Measurements from ENCODE around the gene VEGFD.

VEGFD gene

GRCh38 chrX:15384304-15384703, at the start of gene VEGFD:
Gene VEGFD (minus strand): TSS chrX:15384413. CDS start chrX:15383946, 467 bp downstream.
- Histone ChIP-seq H3K4me1 (ENCODE audit: control insufficient read depth, low read depth, low read length) (peaks cover 7% of the 10 kb centered on the region), H3K27me3 (ENCODE audit: control insufficient read depth, insufficient read depth, low read length) (no peaks in the 10 kb centered on the region), H3K36me3 (ENCODE audit: control insufficient read depth, low read depth, low read length) (no peaks in the 10 kb centered on the region), H3K27ac (ENCODE audit: low read length) (no peak within 1 kb of the TSS), H3K4me3 (ENCODE audit: low read length) (no peak within 1 kb of the TSS), H3K9ac (ENCODE audit: low read length) (no peak within 1 kb of the TSS), H3K9me3 (ENCODE audit: control insufficient read depth, low read depth, low read length) (no peaks in the 10 kb centered on the region)

- Histone ChIP-seq H3K27me3 (ENCODE audit: control insufficient read depth, insufficient read depth, low read length) (no peaks in the 10 kb centered on the region), H3K9me3 (ENCODE audit: control insufficient read depth, low read depth, low read length) (no peaks in the 10 kb centered on the region), H3K36me3 (ENCODE audit: control insufficient read depth, low read depth, low read length) (no peaks in the 10 kb centered on the region), H3K4me3 (ENCODE audit: low read length) (no peak overlapping the region), H3K27ac (ENCODE audit: low read length) (no peak overlapping the region), H3K9ac (ENCODE audit: low read length) (no peak overlapping the region), H3K4me1 (ENCODE audit: control insufficient read depth, low read depth, low read length) (no peaks in the 10 kb centered on the region)
Observed at GRCh38 chrX:15430584-15430983, 46.4 kb upstream of the VEGFD start.

GRCh38 chrX:15430076-15430475, 45.9 kb upstream of the VEGFD start:
- no peaks in the 10 kb centered on the region for H3K9me3 ChIP-seq (ENCODE audit: control insufficient read depth, low read depth, low read length)
- no peaks in the 10 kb centered on the region for H3K27me3 ChIP-seq (ENCODE audit: control insufficient read depth, insufficient read depth, low read length)
- no peak overlapping the region for H3K9ac ChIP-seq (ENCODE audit: low read length)
- H3K36me3 ChIP-seq (ENCODE audit: control insufficient read depth, low read depth, low read length) = no peaks in the 10 kb centered on the region
- no peak overlapping the region for H3K27ac ChIP-seq (ENCODE audit: low read length)
- no peaks in the 10 kb centered on the region for H3K4me1 ChIP-seq (ENCODE audit: control insufficient read depth, low read depth, low read length)
- no peak overlapping the region for H3K4me3 ChIP-seq (ENCODE audit: low read length)

- Histone ChIP-seq H3K9ac (ENCODE audit: low read length) (no peak overlapping the region), H3K27ac (ENCODE audit: low read length) (no peak overlapping the region), H3K27me3 (ENCODE audit: control insufficient read depth, insufficient read depth, low read length) (no peaks in the 10 kb centered on the region), H3K4me1 (ENCODE audit: control insufficient read depth, low read depth, low read length) (no peaks in the 10 kb centered on the region), H3K9me3 (ENCODE audit: control insufficient read depth, low read depth, low read length) (peaks cover 3% of the 10 kb centered on the region), H3K36me3 (ENCODE audit: control insufficient read depth, low read depth, low read length) (no peaks in the 10 kb centered on the region), H3K4me3 (ENCODE audit: low read length) (no peak overlapping the region)
Observed at GRCh38 chrX:15425024-15425423, 40.8 kb upstream of the VEGFD start.

DNA sequence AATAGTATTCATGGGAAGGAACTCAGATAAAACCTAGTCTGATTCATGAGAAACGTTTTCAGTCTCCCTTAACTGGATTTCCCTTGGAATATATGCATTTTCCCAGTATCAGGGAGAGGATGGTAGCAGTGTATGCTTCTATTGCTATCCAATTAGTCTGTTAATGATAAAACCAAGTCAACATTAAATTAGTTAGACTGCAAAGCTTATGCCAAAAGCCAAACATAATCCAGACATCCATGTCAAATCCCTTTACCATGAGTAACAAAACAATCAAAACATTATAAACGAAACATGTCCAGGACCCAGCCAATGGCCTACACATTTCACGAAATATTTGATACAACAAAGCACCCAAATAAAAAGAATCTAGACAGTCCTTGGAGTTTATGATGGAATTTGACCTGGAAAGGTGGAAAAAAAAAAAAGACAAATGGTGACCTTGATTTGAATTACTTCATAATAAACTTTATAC, 34.5 kb upstream of the VEGFD start:
- H3K9ac ChIP-seq (ENCODE audit: low read length) = no peak overlapping the region
- no peaks in the 10 kb centered on the region for H3K36me3 ChIP-seq (ENCODE audit: control insufficient read depth, low read depth, low read length)
- no peaks in the 10 kb centered on the region for H3K27me3 ChIP-seq (ENCODE audit: control insufficient read depth, insufficient read depth, low read length)
- H3K27ac ChIP-seq (ENCODE audit: low read length) = no peak overlapping the region
- peaks cover 3% of the 10 kb centered on the region for H3K9me3 ChIP-seq (ENCODE audit: control insufficient read depth, low read depth, low read length)
- H3K4me1 ChIP-seq (ENCODE audit: control insufficient read depth, low read depth, low read length) = no peaks in the 10 kb centered on the region
- no peak overlapping the region for H3K4me3 ChIP-seq (ENCODE audit: low read length)

DNA sequence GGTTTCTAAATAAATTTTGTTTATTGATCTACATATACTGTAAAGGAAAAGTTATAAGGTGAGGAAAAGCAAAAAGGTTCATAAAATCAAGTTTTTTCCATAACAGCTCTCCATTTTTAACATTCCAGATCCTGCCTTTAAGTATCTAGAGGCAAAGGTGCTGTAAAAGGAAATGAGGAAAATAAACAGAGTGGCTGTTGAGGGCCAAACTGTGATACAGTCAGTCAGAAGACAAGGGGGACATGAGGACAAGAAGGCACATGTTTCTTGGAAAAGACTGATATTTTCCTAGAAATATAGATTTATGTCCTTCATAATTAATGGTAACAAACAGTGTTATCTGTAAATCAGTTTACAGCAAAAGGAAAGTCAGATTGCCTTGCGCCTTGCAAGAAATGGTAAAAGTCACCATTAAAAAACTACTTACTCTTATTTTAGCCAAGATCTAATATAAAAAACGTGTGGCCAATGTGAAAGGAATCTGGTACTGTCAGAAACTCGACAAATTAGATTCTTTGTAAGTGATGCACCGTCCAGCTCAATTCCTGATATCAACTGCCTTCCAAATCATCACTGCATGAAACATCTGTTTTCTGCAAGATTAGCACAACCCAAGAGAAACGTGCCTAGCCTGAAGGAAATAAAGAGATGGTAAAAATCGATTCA, 34.0 kb upstream of the VEGFD start:
- Histone ChIP-seq H3K27me3 (ENCODE audit: control insufficient read depth, insufficient read depth, low read length) (no peaks in the 10 kb centered on the region), H3K27ac (ENCODE audit: low read length) (no peak overlapping the region), H3K4me3 (ENCODE audit: low read length) (no peak overlapping the region)

DNA sequence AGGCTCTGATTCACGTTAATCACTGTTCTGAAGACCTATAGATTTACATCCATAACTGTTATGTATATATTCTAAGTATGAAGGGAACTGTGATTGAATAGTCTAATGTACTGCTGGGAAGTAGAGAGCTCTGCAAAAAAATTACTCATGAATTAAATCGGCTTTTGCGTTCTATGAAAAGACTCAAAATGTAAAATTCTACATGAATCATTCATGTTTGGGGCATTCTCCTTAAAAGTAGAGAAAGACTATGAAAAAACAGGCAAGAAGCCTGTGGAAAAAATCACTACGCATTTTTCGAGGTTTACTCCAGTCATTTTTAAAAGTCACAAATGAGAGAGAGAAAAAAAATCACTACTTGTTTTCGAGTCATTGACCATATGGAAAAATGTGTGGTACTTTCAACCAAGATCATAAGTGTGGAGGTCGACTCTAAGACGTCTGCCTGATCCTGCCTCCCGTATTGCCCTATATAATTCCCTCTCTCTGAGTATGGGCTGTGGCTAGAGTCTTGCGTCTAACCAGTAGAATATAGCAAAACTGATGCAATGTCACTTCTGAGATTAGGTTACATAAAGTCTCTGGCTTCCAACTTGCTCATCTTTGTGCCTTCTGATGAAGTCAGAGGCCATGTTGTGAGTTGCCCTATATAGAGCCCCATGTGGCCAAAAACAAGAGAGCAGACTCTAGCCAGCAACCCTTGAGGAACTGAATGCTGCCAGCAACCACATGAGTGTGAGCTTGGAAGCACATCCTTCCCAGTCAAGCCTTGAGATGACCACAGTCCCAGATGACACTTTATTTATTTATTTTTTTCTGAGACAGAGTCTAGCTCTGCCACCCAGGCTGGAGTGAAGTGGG, 32.1 kb upstream of the VEGFD start:
- no peak overlapping the region for H3K27ac ChIP-seq (ENCODE audit: low read length)
- H3K4me1 ChIP-seq (ENCODE audit: control insufficient read depth, low read depth, low read length) = no peaks in the 10 kb centered on the region
- no peak overlapping the region for H3K9ac ChIP-seq (ENCODE audit: low read length)
- no peaks in the 10 kb centered on the region for H3K36me3 ChIP-seq (ENCODE audit: control insufficient read depth, low read depth, low read length)
- H3K4me3 ChIP-seq (ENCODE audit: low read length) = no peak overlapping the region
- no peaks in the 10 kb centered on the region for H3K9me3 ChIP-seq (ENCODE audit: control insufficient read depth, low read depth, low read length)
- H3K27me3 ChIP-seq (ENCODE audit: control insufficient read depth, insufficient read depth, low read length) = no peaks in the 10 kb centered on the region

More for the DNA sequence above, 34.0 kb upstream of the VEGFD start:
- Histone ChIP-seq H3K4me1 (ENCODE audit: control insufficient read depth, low read depth, low read length) (no peaks in the 10 kb centered on the region), H3K9ac (ENCODE audit: low read length) (no peak overlapping the region), H3K9me3 (ENCODE audit: control insufficient read depth, low read depth, low read length) (peaks cover 3% of the 10 kb centered on the region), H3K36me3 (ENCODE audit: control insufficient read depth, low read depth, low read length) (no peaks in the 10 kb centered on the region)

DNA sequence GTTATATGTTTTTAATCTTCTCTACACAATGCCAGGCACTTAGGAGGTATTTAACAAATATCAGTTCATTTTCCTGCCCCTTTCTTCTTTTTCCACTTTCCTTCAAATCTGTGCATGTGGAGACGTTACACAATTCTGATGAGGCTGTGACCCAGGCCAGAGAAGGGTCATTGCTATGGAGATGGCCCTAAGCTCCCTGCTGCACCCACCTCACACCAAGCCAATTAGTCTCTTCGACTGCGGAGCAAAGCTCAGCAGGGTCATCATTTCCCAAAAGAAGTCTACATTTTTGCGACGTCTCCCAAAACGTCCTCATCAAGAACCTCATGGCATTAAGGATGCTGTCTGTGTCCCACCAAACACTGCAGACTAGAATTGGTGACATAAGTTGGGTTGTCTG, 28.9 kb upstream of the VEGFD start:
- Histone ChIP-seq H3K4me3 (ENCODE audit: low read length) (no peak overlapping the region), H3K27me3 (ENCODE audit: control insufficient read depth, insufficient read depth, low read length) (no peaks in the 10 kb centered on the region), H3K9ac (ENCODE audit: low read length) (no peak overlapping the region), H3K4me1 (ENCODE audit: control insufficient read depth, low read depth, low read length) (no peaks in the 10 kb centered on the region), H3K9me3 (ENCODE audit: control insufficient read depth, low read depth, low read length) (no peaks in the 10 kb centered on the region), H3K36me3 (ENCODE audit: control insufficient read depth, low read depth, low read length) (no peaks in the 10 kb centered on the region), H3K27ac (ENCODE audit: low read length) (no peak overlapping the region)

DNA sequence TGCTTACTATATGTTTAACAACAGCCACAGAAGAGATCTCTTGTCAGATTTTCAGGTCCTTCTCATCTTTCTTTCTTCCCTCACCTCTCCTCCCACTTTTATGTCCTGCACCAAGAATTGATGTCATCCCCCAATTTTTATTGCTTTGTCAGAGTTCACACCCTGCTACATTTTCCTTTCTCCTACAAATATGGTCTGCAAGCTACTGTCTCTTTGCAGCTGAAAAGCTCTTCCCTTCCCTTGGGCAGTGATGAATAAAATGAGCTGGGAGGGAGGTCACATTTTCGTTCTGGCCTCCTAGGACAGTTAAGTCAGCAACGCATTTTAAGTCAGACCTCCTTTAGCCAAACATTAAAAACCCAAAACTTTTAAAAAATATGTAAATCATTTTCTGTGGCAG, 26.7 kb upstream of the VEGFD start:
- no peaks in the 10 kb centered on the region for H3K9me3 ChIP-seq (ENCODE audit: control insufficient read depth, low read depth, low read length)
- no peak overlapping the region for H3K27ac ChIP-seq (ENCODE audit: low read length)
- no peaks in the 10 kb centered on the region for H3K4me1 ChIP-seq (ENCODE audit: control insufficient read depth, low read depth, low read length)
- no peaks in the 10 kb centered on the region for H3K27me3 ChIP-seq (ENCODE audit: control insufficient read depth, insufficient read depth, low read length)
- no peaks in the 10 kb centered on the region for H3K36me3 ChIP-seq (ENCODE audit: control insufficient read depth, low read depth, low read length)
- H3K4me3 ChIP-seq (ENCODE audit: low read length) = no peak overlapping the region
- no peak overlapping the region for H3K9ac ChIP-seq (ENCODE audit: low read length)

DNA sequence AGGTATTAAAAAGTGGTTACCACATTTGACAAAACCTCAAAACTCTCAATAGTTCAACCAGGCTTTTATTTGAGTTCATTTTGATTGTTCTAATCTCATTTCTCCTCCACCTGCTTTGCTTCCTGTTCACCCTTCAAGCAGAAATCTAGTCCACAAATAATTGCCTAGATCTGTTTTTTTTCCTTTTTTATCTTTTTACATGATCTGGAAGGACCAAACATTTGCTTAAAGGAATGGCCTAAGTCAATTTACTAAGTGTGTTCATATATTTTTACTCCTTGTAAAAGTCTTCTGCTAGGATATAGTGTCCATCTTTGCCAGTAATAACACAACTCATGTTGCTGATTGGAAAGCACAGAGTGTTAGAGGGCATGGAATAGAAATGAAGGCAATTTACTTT, 26.2 kb upstream of the VEGFD start:
- Histone ChIP-seq H3K9me3 (ENCODE audit: control insufficient read depth, low read depth, low read length) (no peaks in the 10 kb centered on the region), H3K9ac (ENCODE audit: low read length) (no peak overlapping the region), H3K4me3 (ENCODE audit: low read length) (no peak overlapping the region), H3K4me1 (ENCODE audit: control insufficient read depth, low read depth, low read length) (no peaks in the 10 kb centered on the region), H3K27me3 (ENCODE audit: control insufficient read depth, insufficient read depth, low read length) (no peaks in the 10 kb centered on the region), H3K27ac (ENCODE audit: low read length) (no peak overlapping the region), H3K36me3 (ENCODE audit: control insufficient read depth, low read depth, low read length) (no peaks in the 10 kb centered on the region)

- no peak overlapping the region for H3K4me3 ChIP-seq (ENCODE audit: low read length)
- no peak overlapping the region for H3K27ac ChIP-seq (ENCODE audit: low read length)
- no peak overlapping the region for H3K9ac ChIP-seq (ENCODE audit: low read length)
- peaks cover 5% of the 10 kb centered on the region for H3K4me1 ChIP-seq (ENCODE audit: control insufficient read depth, low read depth, low read length)
- no peaks in the 10 kb centered on the region for H3K36me3 ChIP-seq (ENCODE audit: control insufficient read depth, low read depth, low read length)
- H3K9me3 ChIP-seq (ENCODE audit: control insufficient read depth, low read depth, low read length) = no peaks in the 10 kb centered on the region
- no peaks in the 10 kb centered on the region for H3K27me3 ChIP-seq (ENCODE audit: control insufficient read depth, insufficient read depth, low read length)
Observed at GRCh38 chrX:15405846-15406245, 21.6 kb upstream of the VEGFD start.
